Endodermal cell (in vitro differentiated cells): ENCODE data around the gene PIP4P1. TPM values are rescaled to one million over a fixed set of nuclear protein-coding genes. Genes with fewer than 3 reads are reported as not detected.

Source experiments
- DNase-seq: peaks from one replicate; pipeline ENCODE4 v3.0.0-alpha.2; 2017
- H3K27ac ChIP-seq: 2 replicates; pipeline ENCODE4 v1.5.1; 2013; ENCODE audit warnings: mild to moderate bottlenecking, low read depth, low read length, moderate library complexity
- H3K27me3 ChIP-seq: 2 replicates; pipeline ENCODE4 v1.6.1; 2013; ENCODE audit warnings: mild to moderate bottlenecking, low read length, moderate library complexity; ENCODE audit not compliant: insufficient read depth, control insufficient read depth, poor library complexity, severe bottlenecking
- H3K36me3 ChIP-seq: 2 replicates; pipeline ENCODE4 v1.7.0; 2013; ENCODE audit warnings: mild to moderate bottlenecking, low read length, moderate library complexity; ENCODE audit not compliant: control insufficient read depth, insufficient read depth
- H3K4me1 ChIP-seq: one replicate; pipeline ENCODE4 v1.7.0; 2013; ENCODE audit warnings: low read length; ENCODE audit not compliant: control insufficient read depth, insufficient read depth
- H3K4me3 ChIP-seq: 2 replicates; pipeline ENCODE4 v1.5.1; 2013; ENCODE audit warnings: mild to moderate bottlenecking, low read length, moderate library complexity
- H3K9ac ChIP-seq: 2 replicates; pipeline ENCODE4 v1.6.1; 2013; ENCODE audit warnings: mild to moderate bottlenecking, low read length, moderate library complexity; ENCODE audit not compliant: poor library complexity, severe bottlenecking; ENCODE audit errors: extremely low read depth
- H3K9me3 ChIP-seq: 2 replicates; pipeline ENCODE4 v1.6.1; 2013; ENCODE audit warnings: mild to moderate bottlenecking, low read length, moderate library complexity; ENCODE audit not compliant: control insufficient read depth
- H3K27ac Mint-ChIP-seq: 2 replicates; pipeline ENCODE4 v1.8.0; 2020; ENCODE audit warnings: mixed read lengths
- H3K27me3 Mint-ChIP-seq: 2 replicates; pipeline ENCODE4 v1.8.0; 2021; ENCODE audit warnings: mild to moderate bottlenecking, mixed read lengths; ENCODE audit not compliant: insufficient read depth
- H3K36me3 Mint-ChIP-seq: 2 replicates; pipeline ENCODE4 v1.8.0; 2020; ENCODE audit warnings: low read depth, mixed read lengths
- H3K4me1 Mint-ChIP-seq: 2 replicates; pipeline ENCODE4 v1.8.0; 2020; ENCODE audit warnings: mixed read lengths
- H3K4me3 Mint-ChIP-seq: 2 replicates; pipeline ENCODE4 v1.8.0; 2020; ENCODE audit warnings: mild to moderate bottlenecking, moderate library complexity, mixed read lengths
- H3K9me3 Mint-ChIP-seq: 2 replicates; pipeline ENCODE4 v1.8.0; 2020; ENCODE audit warnings: mild to moderate bottlenecking, mixed read lengths
- CTCF ChIP-seq: fragments of 200-600 bp; sonication (generic); conservative IDR thresholded peaks from 2 replicates; pipeline ENCODE4 v1.5.0; 2021; ENCODE audit warnings: antibody characterized with exemption, mild to moderate bottlenecking
- WGBS, 2 experiments: methylation state at CpG; one replicate each; pipeline versions ENCODE4 v1.1.5 to v1.1.7; 2013; ENCODE audit warnings: missing lambda C conversion rate in 2 of 2, mixed read lengths in 1 of 2; ENCODE audit not compliant: insufficient coverage in 1 of 2, insufficient read length in 1 of 2; 5-methylcytosine and 5-hydroxymethylcytosine counted together
- total RNA-seq, 2 donors: library from RNA; stranded (reverse); fragmentation: NEBNext Ultra II Directional in 1 of 2; extraction: Animal tissue kit (Norgen Biotek cat#: 25700) in 1 of 2; gene quantifications; 2 replicates in 1 of 2; 3 replicates in 1 of 2; pipeline ENCODE4 v1.2.1, GENCODE V29; 2021

The PIP4P1 gene
- total RNA-seq, 2 donors from 2014 or later, result 32.1 to 38.1 TPM

- TF ChIP-seq CTCF, result no peak
- no peak overlapping the region for H3K27ac ChIP-seq
Measured at GRCh38 chr14:20428802-20429201, 32.4 kb downstream of the PIP4P1 start.

GRCh38 chr14:20428010-20428365, 33.2 kb downstream of the PIP4P1 start:
- Histone ChIP-seq H3K27me3 (no peaks in the 10 kb centered on the region), H3K4me1 (no peaks in the 10 kb centered on the region), H3K9ac (no peak overlapping the region), H3K36me3 (no peaks in the 10 kb centered on the region), H3K9me3 (no peaks in the 10 kb centered on the region), H3K4me3 (no peak overlapping the region), H3K27ac (no peak overlapping the region)
- WGBS, 2 experiments, result 78 to 100% methylated on average over 1 to 5 of the region's 5 CpGs
- Mint-ChIP-seq H3K4me1 (peaks cover 13% of the 10 kb centered on the region), H3K27me3 (no peaks in the 10 kb centered on the region), H3K4me3 (no peak overlapping the region), H3K9me3 (no peaks in the 10 kb centered on the region), H3K27ac (peak overlapping the region; percentile 59), H3K36me3 (no peaks in the 10 kb centered on the region)
- TF ChIP-seq CTCF, result no peak
- no peak for DNase-seq

More at GRCh38 chr14:20428802-20429201, 32.4 kb downstream of the PIP4P1 start:
- Mint-ChIP-seq H3K27ac (no peak overlapping the region), H3K4me1 (peaks cover 8% of the 10 kb centered on the region), H3K36me3 (no peaks in the 10 kb centered on the region), H3K4me3 (no peak overlapping the region), H3K27me3 (no peaks in the 10 kb centered on the region), H3K9me3 (no peaks in the 10 kb centered on the region)
- no peaks in the 10 kb centered on the region for H3K9me3 ChIP-seq
- no peak overlapping the region for H3K9ac ChIP-seq
- no peak for DNase-seq
- 61 to 77% methylated on average over 3 to 5 of the region's 5 CpGs for WGBS, 2 experiments
- H3K36me3 ChIP-seq, result no peaks in the 10 kb centered on the region
- no peaks in the 10 kb centered on the region for H3K4me1 ChIP-seq
- no peaks in the 10 kb centered on the region for H3K27me3 ChIP-seq
- H3K4me3 ChIP-seq, result no peak overlapping the region

GRCh38 chr14:20427231-20428009, 33.8 kb downstream of the PIP4P1 start:
- Histone ChIP-seq H3K4me1 (no peaks in the 10 kb centered on the region), H3K4me3 (no peak overlapping the region), H3K36me3 (no peaks in the 10 kb centered on the region), H3K9me3 (no peaks in the 10 kb centered on the region), H3K9ac (no peak overlapping the region), H3K27me3 (no peaks in the 10 kb centered on the region), H3K27ac (no peak overlapping the region)
- peak; percentile 52 for DNase-seq
- H3K4me1 Mint-ChIP-seq, result peaks cover 14% of the 10 kb centered on the region
- WGBS, 2 experiments, result 86 to 91% methylated on average over 2 to 5 of the region's 5 CpGs
- H3K9me3 Mint-ChIP-seq, result no peaks in the 10 kb centered on the region
- H3K36me3 Mint-ChIP-seq, result no peaks in the 10 kb centered on the region
- TF ChIP-seq CTCF, result no peak
- H3K4me3 Mint-ChIP-seq, result peak overlapping the region; percentile 8
- no peaks in the 10 kb centered on the region for H3K27me3 Mint-ChIP-seq
- H3K27ac Mint-ChIP-seq, result peak overlapping the region; percentile 59
